SK-N-MC (cell line): Measurements from ENCODE around the gene H1-8.

Source experiments
- EZH2 ChIP-seq: fragments of 200-600 bp; sonication (generic); IDR thresholded peaks from one replicate; pipeline ENCODE4 v1.6.1; 2017; ENCODE audit warnings: antibody characterized with exemption
- POLR2AphosphoS5 ChIP-seq: IDR thresholded peaks from 2 replicates; pipeline ENCODE4 v1.6.1; 2012; ENCODE audit warnings: mild to moderate bottlenecking, low read depth, low read length, borderline replicate concordance

DNA sequence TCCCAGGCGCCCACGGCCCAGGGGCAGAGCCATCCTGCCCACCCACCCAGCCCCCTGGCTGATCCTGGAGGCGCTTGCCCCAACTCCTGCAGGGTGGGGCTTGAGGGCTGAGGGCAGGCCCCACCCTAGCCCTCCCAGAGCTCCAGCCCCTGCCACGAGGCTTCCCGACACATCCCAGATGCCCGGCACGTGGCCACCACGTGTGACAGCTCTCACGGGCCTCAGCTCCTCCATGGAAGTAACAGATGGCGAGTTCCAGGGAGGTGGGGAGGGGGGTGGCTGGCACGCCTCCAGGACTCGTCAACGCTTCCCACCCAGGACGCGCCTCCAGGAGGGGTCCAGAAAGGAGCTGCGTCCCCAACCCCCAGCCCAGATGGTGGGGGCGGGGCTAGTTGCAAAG, 34.4 kb downstream of the H1-8 start:
- TF ChIP-seq EZH2 (no peak), POLR2AphosphoS5 (no peak)
